GM23338 (cell line): ENCODE results near the gene UVRAG.

ENCODE experiments used
- EZH2phosphoT487 ChIP-seq: fragments of 200-600 bp; sonication (generic); IDR thresholded peaks from one replicate; pipeline ENCODE4 v1.8.1; 2018; ENCODE audit warnings: antibody characterized with exemption; ENCODE audit not compliant: unreplicated experiment
- JUNB ChIP-seq: IDR thresholded peaks from one replicate; pipeline ENCODE4 v1.6.1; 2016; ENCODE audit warnings: antibody characterized with exemption; ENCODE audit not compliant: unreplicated experiment
- POLR2AphosphoS5 ChIP-seq: IDR thresholded peaks from 2 replicates; pipeline ENCODE4 v1.6.1; 2016; ENCODE audit warnings: antibody characterized with exemption, low read depth
- STAT1 ChIP-seq: IDR thresholded peaks from one replicate; pipeline ENCODE4 v1.6.1; 2016; ENCODE audit warnings: antibody characterized with exemption; ENCODE audit not compliant: unreplicated experiment
- TF ChIP-seq, protein P1 (sequence below), 2 experiments: fragments of 200-600 bp in 1 of 2; sonication (generic) in 1 of 2; conservative IDR thresholded peaks; 2 replicates each; pipeline versions ENCODE4 v1.5.1 to v1.6.1; 2016 to 2017; ENCODE audit warnings: antibody characterized with exemption in 2 of 2, low read depth in 2 of 2, mild to moderate bottlenecking in 2 of 2, moderate library complexity in 1 of 2

DNA sequence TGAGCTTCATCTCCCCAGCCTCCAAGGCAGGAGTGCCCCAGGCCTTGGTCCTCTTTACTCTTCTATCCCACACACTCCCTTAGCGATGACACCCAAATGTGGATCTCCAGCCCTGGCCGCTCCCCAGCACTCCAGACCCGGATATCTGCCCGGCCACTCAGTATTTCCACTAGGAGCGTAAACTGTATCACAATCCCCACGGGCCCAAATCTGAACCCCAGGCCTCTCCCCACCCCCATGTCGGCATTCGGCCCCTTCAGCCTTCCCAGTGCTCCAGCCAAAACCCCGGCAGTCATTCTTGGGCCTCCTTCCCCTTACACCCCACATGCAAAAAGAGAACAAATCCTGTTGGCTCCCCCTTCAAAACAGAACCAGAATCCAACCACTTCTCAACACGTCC is 370.5 kb downstream of the UVRAG start:
- TF ChIP-seq, protein P1, sequence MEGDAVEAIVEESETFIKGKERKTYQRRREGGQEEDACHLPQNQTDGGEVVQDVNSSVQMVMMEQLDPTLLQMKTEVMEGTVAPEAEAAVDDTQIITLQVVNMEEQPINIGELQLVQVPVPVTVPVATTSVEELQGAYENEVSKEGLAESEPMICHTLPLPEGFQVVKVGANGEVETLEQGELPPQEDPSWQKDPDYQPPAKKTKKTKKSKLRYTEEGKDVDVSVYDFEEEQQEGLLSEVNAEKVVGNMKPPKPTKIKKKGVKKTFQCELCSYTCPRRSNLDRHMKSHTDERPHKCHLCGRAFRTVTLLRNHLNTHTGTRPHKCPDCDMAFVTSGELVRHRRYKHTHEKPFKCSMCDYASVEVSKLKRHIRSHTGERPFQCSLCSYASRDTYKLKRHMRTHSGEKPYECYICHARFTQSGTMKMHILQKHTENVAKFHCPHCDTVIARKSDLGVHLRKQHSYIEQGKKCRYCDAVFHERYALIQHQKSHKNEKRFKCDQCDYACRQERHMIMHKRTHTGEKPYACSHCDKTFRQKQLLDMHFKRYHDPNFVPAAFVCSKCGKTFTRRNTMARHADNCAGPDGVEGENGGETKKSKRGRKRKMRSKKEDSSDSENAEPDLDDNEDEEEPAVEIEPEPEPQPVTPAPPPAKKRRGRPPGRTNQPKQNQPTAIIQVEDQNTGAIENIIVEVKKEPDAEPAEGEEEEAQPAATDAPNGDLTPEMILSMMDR (conservative IDR thresholded peaks at IDR 0.05; ENCODE audit: low read depth in 2 of 2), result no peak
- TF ChIP-seq JUNB (no peak), EZH2phosphoT487 (no peak), STAT1 (no peak), POLR2AphosphoS5 (no peak)
